Superior temporal gyrus (tissue), 1 donor: ENCODE measurements around the gene CRIP2.

Experiments used
- DNase-seq: peaks from one replicate; pipeline ENCODE4 v3.0.0-alpha.2; 2016; ENCODE audit errors: extremely low spot score

The CRIP2 gene

GRCh38 chr14:105476831-105477659 lies 2.4 kb downstream of the CRIP2 start:
- DNase-seq = no peak

GRCh38 chr14:105477660-105478397 lies 3.2 kb downstream of the CRIP2 start:
- no peak for DNase-seq

GRCh38 chr14:105478398-105479251 lies 4.0 kb downstream of the CRIP2 start:
- no peak for DNase-seq

- DNase-seq = no peak
Observed at GRCh38 chr14:105479431-105480158, 5.0 kb downstream of the CRIP2 start.

- no peak for DNase-seq
Observed at GRCh38 chr14:105480199-105480746, 5.7 kb downstream of the CRIP2 start.

- DNase-seq = peak; percentile 90
Observed at GRCh38 chr14:105480807-105481801, 6.5 kb downstream of the CRIP2 start.

GRCh38 chr14:105481886-105482457 lies 7.4 kb downstream of the CRIP2 start:
- DNase-seq = peak; percentile 84

GRCh38 chr14:105482486-105483110 lies 8.0 kb downstream of the CRIP2 start:
- DNase-seq = no peak

GRCh38 chr14:105483300-105484068 lies 8.9 kb downstream of the CRIP2 start:
- DNase-seq = no peak

GRCh38 chr14:105484069-105484996 lies 9.7 kb downstream of the CRIP2 start:
- DNase-seq = no peak

- DNase-seq = no peak
Observed at GRCh38 chr14:105484997-105485393, 10.4 kb downstream of the CRIP2 start.

- DNase-seq = no peak
Observed at GRCh38 chr14:105485739-105486162, 11.1 kb downstream of the CRIP2 start.

- DNase-seq = no peak
Observed at GRCh38 chr14:105486163-105486973, 11.7 kb downstream of the CRIP2 start, which contains the start of gene CRIP1. Gene CRIP1, plus strand, starts transcription at chr14:105486886. Its CDS starts 374 bp downstream, at chr14:105487260.

- no peak for DNase-seq
Observed at GRCh38 chr14:105486974-105487448, 12.4 kb downstream of the CRIP2 start.

GRCh38 chr14:105487449-105487985 lies 12.9 kb downstream of the CRIP2 start:
- DNase-seq = no peak
